HepG2 (cell line): ENCODE results near the gene ZFYVE21. TPM values are rescaled to one million over a fixed set of nuclear protein-coding genes. Genes with fewer than 3 reads are reported as not detected.

Experiments used
- ATAC-seq: fragments of 200-7000 bp; cut with Tn5 transposase; 3 replicates; pipeline ENCODE4 v1.9.1; 2020; ENCODE audit warnings: mild to moderate bottlenecking, moderate library complexity
- BruUV-seq: library from RNA; stranded (reverse); fragments of 400-500 nt; replicated peaks from 2 replicates; lab custom pipeline; 2021; lab: Mats Ljungman, UMichigan
- CTCF ChIA-PET: fragments of 300-600 bp; formaldehyde crosslinking; extraction: SDS; loops from one replicate; lab custom pipeline; 2021; ENCODE audit warnings: low total read pairs, inconsistent platforms, low intra/inter-chr PET ratio; lab: Yijun Ruan, JAX
- POLR2A ChIA-PET: fragments of 350-600 bp; sonication (Branson Sonifier 250); formaldehyde crosslinking; loops from one replicate; lab custom pipeline; 2020; ENCODE audit warnings: antibody characterized with exemption, inconsistent platforms; lab: Yijun Ruan, JAX
- DNase-seq: peaks from one replicate; pipeline ENCODE4 v3.0.0-alpha.2; 2015; ENCODE audit warnings: low spot score
- FAIRE-seq: peaks from 3 replicates; lab custom pipeline; 2011; peaks lifted over from hg19 to GRCh38; lab: Jason Lieb, UNC
- H2AFZ ChIP-seq: one replicate; pipeline ENCODE4 v1.6.1; 2011; ENCODE audit warnings: low read length, inconsistent platforms
- H3K27ac ChIP-seq: fragments of 300-600 bp; 3 replicates; pipeline ENCODE4 v1.8.0; 2011; ENCODE audit warnings: mixed run types, mild to moderate bottlenecking, mixed read lengths, low read length, inconsistent platforms; ENCODE audit not compliant: insufficient read depth; ENCODE audit errors: extremely low read length
- H3K27me3 ChIP-seq, 2 experiments: fragments of 200-600 bp in 1 of 2; 2 replicates in 1 of 2; 3 replicates in 1 of 2; pipeline versions ENCODE4 v1.6.0 to v1.8.0; 2011; ENCODE audit warnings: low read length in 2 of 2, mild to moderate bottlenecking in 2 of 2, moderate library complexity in 2 of 2, inconsistent platforms in 1 of 2; ENCODE audit not compliant: insufficient read depth in 2 of 2, control insufficient read depth in 1 of 2
- H3K36me3 ChIP-seq, 2 experiments: fragments of 200-600 bp in 1 of 2; replicated peaks in 1 of 2; 2 replicates in 1 of 2; 3 replicates in 1 of 2; pipeline versions ENCODE4 v1.5.1 to v1.8.0; 2011; ENCODE audit warnings: low read length in 2 of 2, inconsistent platforms in 1 of 2; ENCODE audit not compliant: insufficient read depth in 2 of 2, control insufficient read depth in 1 of 2
- H3K4me1 ChIP-seq: 2 replicates; pipeline ENCODE4 v1.5.1; 2012; ENCODE audit warnings: low read length, inconsistent platforms; ENCODE audit not compliant: insufficient read depth
- H3K4me2 ChIP-seq: 2 replicates; pipeline ENCODE4 v1.6.0; 2011; ENCODE audit warnings: low read depth, low read length, inconsistent platforms
- H3K4me3 ChIP-seq, 3 experiments: fragments of 200-600 bp in 1 of 3; sonication (generic), shearing (Covaris generic) in 1 of 3; replicated peaks in 1 of 3; 2 replicates each; pipeline ENCODE4 v1.5.1; 2011 to 2016; ENCODE audit warnings: low read length in 3 of 3, inconsistent platforms in 2 of 3, low read depth in 2 of 3, mild to moderate bottlenecking in 2 of 3, control low read depth in 1 of 3, mixed read lengths in 1 of 3; ENCODE audit not compliant: insufficient read depth in 1 of 3
- H3K79me2 ChIP-seq: one replicate; pipeline ENCODE4 v1.6.1; 2011; ENCODE audit warnings: low read length, inconsistent platforms; ENCODE audit not compliant: insufficient read depth
- H3K9ac ChIP-seq: 2 replicates; pipeline ENCODE4 v1.6.0; 2011; ENCODE audit warnings: mild to moderate bottlenecking, low read depth, low read length, inconsistent platforms; ENCODE audit not compliant: insufficient read depth
- H3K9me3 ChIP-seq: 2 replicates; pipeline ENCODE4 v1.5.1; 2012; ENCODE audit warnings: mild to moderate bottlenecking, low read length
- H4K20me1 ChIP-seq: 2 replicates; pipeline ENCODE4 v1.6.0; 2011; ENCODE audit warnings: inconsistent platforms, mild to moderate bottlenecking, low read length, moderate library complexity; ENCODE audit not compliant: insufficient read depth
- CBX1 ChIP-seq: IDR thresholded peaks from one replicate; pipeline ENCODE4 v1.6.1; 2016; ENCODE audit warnings: antibody characterized with exemption, low read depth
- KLF15 ChIP-seq: sonication (generic); formaldehyde crosslinking; IDR thresholded peaks from 2 replicates; pipeline ENCODE4 v1.8.1; 2023; ENCODE audit warnings: borderline replicate concordance, mild to moderate bottlenecking, inconsistent platforms, missing genetic modification reagents, mixed read lengths
- MIER3 ChIP-seq: IDR thresholded peaks from 2 replicates; pipeline ENCODE4 v1.6.1; 2016; ENCODE audit warnings: missing compliant biosample characterization, borderline replicate concordance
- RAD21 ChIP-seq: fragments of 450-650 bp; formaldehyde crosslinking; IDR thresholded peaks from 2 replicates; pipeline ENCODE4 v1.5.0; 2020; ENCODE audit warnings: mild to moderate bottlenecking
- SOX13 ChIP-seq, 3 experiments: fragments of 450-650 bp in 1 of 3; sonication (generic) in 1 of 3; formaldehyde crosslinking in 1 of 3; IDR thresholded peaks in 2 of 3; conservative IDR thresholded peaks in 1 of 3; 2 replicates each; pipeline versions ENCODE4 v1.5.0 to v1.6.1; 2016 to 2020; ENCODE audit warnings: antibody characterized with exemption in 1 of 3, mild to moderate bottlenecking in 1 of 3, missing compliant biosample characterization in 1 of 3, missing genetic modification reagents in 1 of 3, moderate library complexity in 1 of 3
- ZNF274 ChIP-seq: sonication (generic); formaldehyde crosslinking; IDR thresholded peaks from 2 replicates; pipeline ENCODE4 v1.5.1; 2020; ENCODE audit warnings: mild to moderate bottlenecking, missing genetic modification reagents
- ZNF329 ChIP-seq: sonication (generic); formaldehyde crosslinking; IDR thresholded peaks from 2 replicates; pipeline ENCODE4 v1.9.0; 2021; ENCODE audit warnings: low read depth, mild to moderate bottlenecking, missing genetic modification reagents
- WGBS: methylation state at CpG from one replicate; pipeline ENCODE4 v1.1.6; 2017; ENCODE audit warnings: low lambda C conversion rate; 5-methylcytosine and 5-hydroxymethylcytosine counted together
- in situ Hi-C: cut with HindIII; loops from 2 replicates; pipeline ENCODE4 v1.10.0; 2017; ENCODE audit warnings: low pct_unique_long_range_greater_than_20kb; ENCODE audit not compliant: extremely low pct_ligation_motif_present
- intact Hi-C: fragments of 100-400 bp; cut with micrococcal nuclease; formaldehyde crosslinking; loops from one replicate; pipeline ENCODE4 v1.10.0; 2022; ENCODE audit not compliant: unreplicated experiment
- polyA plus RNA-seq, 8 experiments: library from polyadenylated mRNA; depleted of rRNA in 3 of 8; stranded (reverse) in 7 of 8; unstranded in 1 of 8; fragments of >200 nt; fragmentation: Illumina TruSeq in 4 of 8; extraction: Trizol in 4 of 8; gene quantifications; 2 replicates each; pipeline versions ENCODE4 v1.2.1 to v1.2.3, GENCODE V29; 2011 to 2016; ENCODE audit warnings: low read depth in 4 of 8, missing spikeins in 1 of 8, mixed read lengths in 1 of 8; ENCODE audit not compliant: insufficient read depth in 1 of 8
- total RNA-seq, 5 experiments: library from RNA; depleted of rRNA; stranded (reverse); fragments of >200 nt; fragmentation: Illumina TruSeq; extraction: Trizol; gene quantifications; 2 replicates each; pipeline ENCODE4 v1.2.3, GENCODE V29; 2016; ENCODE audit warnings: low read depth in 1 of 5
- TF ChIP-seq, protein P1 (sequence below): sonication (generic); formaldehyde crosslinking; IDR thresholded peaks from 2 replicates; pipeline ENCODE4 v1.4.0; 2020; ENCODE audit warnings: missing genetic modification reagents, borderline replicate concordance
- TF ChIP-seq, protein P2 (sequence below): IDR thresholded peaks from 2 replicates; pipeline ENCODE4 v1.6.1; 2016; ENCODE audit warnings: control low read depth
- TF ChIP-seq, protein P3 (sequence below): sonication (generic); formaldehyde crosslinking; IDR thresholded peaks from 2 replicates; pipeline ENCODE4 v1.5.1; 2020; ENCODE audit warnings: missing genetic modification reagents, mild to moderate bottlenecking, borderline replicate concordance

ZFYVE21 gene
- total and polyA plus RNA-seq, 2 of the 13 experiments (the other 11 are each of a cell fraction or from before 2014, with no cell fraction given), result 34.3 to 34.4 TPM

DNA sequence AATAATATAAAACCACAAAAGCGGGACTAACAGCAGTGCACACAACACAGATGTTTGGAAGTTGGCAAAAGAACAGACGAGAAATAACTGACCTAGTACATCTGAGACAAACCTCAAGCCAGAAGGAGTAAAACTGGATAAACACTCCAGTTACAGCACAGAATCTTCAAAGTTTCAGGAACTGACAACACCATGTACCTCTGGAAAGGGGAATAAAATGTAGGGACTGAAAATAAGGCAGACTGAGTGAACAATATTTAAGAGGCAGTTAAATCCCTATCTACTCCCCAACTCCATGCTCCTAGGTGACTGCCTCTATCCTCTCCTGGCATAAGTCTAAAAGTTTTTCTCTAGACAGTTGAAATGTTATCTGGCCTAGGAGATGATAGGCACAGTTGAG is 57.9 kb downstream of the ZFYVE21 start:
- 96% methylated on average over 2 of the region's 2 CpGs for WGBS
- intact Hi-C loops (no loop called here), in situ Hi-C loops (no loop called here)
- no TSS peak for BruUV-seq
- ChIA-PET CTCF (no interaction called here), POLR2A (no interaction called here)
- H4K20me1 ChIP-seq, result no peaks in the 10 kb centered on the region
- no peak for ATAC-seq
- H3K79me2 ChIP-seq, result no peaks in the 10 kb centered on the region
- no peak overlapping the region for H3K4me2 ChIP-seq
- no peak overlapping the region for H2AFZ ChIP-seq
- TF ChIP-seq ZNF329 (CRISPR knock-in tag) (no peak), ZNF274 (CRISPR knock-in tag) (no peak), CBX1 (no peak), KLF15 (no peak), RAD21 (CRISPR knock-in tag) (no peak), SOX13 (IDR thresholded peaks at IDR 0.05) (no peak), SOX13 (CRISPR knock-in tag; conservative IDR thresholded peaks at IDR 0.05 in 1 of 2, IDR thresholded peaks at IDR 0.05 in 1 of 2) (no peak), MIER3 (CRISPR knock-in tag) (no peak)
- TF ChIP-seq, protein P1, sequence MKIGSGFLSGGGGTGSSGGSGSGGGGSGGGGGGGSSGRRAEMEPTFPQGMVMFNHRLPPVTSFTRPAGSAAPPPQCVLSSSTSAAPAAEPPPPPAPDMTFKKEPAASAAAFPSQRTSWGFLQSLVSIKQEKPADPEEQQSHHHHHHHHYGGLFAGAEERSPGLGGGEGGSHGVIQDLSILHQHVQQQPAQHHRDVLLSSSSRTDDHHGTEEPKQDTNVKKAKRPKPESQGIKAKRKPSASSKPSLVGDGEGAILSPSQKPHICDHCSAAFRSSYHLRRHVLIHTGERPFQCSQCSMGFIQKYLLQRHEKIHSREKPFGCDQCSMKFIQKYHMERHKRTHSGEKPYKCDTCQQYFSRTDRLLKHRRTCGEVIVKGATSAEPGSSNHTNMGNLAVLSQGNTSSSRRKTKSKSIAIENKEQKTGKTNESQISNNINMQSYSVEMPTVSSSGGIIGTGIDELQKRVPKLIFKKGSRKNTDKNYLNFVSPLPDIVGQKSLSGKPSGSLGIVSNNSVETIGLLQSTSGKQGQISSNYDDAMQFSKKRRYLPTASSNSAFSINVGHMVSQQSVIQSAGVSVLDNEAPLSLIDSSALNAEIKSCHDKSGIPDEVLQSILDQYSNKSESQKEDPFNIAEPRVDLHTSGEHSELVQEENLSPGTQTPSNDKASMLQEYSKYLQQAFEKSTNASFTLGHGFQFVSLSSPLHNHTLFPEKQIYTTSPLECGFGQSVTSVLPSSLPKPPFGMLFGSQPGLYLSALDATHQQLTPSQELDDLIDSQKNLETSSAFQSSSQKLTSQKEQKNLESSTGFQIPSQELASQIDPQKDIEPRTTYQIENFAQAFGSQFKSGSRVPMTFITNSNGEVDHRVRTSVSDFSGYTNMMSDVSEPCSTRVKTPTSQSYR (CRISPR knock-in tag), result no peak
- TF ChIP-seq, protein P2, sequence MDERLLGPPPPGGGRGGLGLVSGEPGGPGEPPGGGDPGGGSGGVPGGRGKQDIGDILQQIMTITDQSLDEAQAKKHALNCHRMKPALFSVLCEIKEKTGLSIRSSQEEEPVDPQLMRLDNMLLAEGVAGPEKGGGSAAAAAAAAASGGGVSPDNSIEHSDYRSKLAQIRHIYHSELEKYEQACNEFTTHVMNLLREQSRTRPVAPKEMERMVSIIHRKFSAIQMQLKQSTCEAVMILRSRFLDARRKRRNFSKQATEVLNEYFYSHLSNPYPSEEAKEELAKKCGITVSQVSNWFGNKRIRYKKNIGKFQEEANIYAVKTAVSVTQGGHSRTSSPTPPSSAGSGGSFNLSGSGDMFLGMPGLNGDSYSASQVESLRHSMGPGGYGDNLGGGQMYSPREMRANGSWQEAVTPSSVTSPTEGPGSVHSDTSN (CRISPR knock-in tag), result no peak
- TF ChIP-seq, protein P3, sequence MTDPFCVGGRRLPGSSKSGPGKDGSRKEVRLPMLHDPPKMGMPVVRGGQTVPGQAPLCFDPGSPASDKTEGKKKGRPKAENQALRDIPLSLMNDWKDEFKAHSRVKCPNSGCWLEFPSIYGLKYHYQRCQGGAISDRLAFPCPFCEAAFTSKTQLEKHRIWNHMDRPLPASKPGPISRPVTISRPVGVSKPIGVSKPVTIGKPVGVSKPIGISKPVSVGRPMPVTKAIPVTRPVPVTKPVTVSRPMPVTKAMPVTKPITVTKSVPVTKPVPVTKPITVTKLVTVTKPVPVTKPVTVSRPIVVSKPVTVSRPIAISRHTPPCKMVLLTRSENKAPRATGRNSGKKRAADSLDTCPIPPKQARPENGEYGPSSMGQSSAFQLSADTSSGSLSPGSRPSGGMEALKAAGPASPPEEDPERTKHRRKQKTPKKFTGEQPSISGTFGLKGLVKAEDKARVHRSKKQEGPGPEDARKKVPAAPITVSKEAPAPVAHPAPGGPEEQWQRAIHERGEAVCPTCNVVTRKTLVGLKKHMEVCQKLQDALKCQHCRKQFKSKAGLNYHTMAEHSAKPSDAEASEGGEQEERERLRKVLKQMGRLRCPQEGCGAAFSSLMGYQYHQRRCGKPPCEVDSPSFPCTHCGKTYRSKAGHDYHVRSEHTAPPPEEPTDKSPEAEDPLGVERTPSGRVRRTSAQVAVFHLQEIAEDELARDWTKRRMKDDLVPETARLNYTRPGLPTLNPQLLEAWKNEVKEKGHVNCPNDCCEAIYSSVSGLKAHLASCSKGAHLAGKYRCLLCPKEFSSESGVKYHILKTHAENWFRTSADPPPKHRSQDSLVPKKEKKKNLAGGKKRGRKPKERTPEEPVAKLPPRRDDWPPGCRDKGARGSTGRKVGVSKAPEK (CRISPR knock-in tag), result no peak
- H3K27me3 ChIP-seq, result no peaks in the 10 kb centered on the region
- no peak overlapping the region for H3K9ac ChIP-seq
- FAIRE-seq, result no peak
- H3K27ac ChIP-seq, result no peak overlapping the region
- H3K4me3 ChIP-seq, result no peak overlapping the region
- peaks cover 1 to 12% of the 10 kb centered on the region in 2 experiments; a peak in 3 of 5 replicates for H3K36me3 ChIP-seq
- DNase-seq, result no peak
- no peaks in the 10 kb centered on the region for H3K9me3 ChIP-seq
- no peaks in the 10 kb centered on the region for H3K4me1 ChIP-seq
